K562 (cell line): ENCODE data around the gene EPB41L4B.

ENCODE experiments used
- ATF1 ChIP-seq, 2 experiments: fragments of 450-650 bp in 1 of 2; IDR thresholded peaks; 2 replicates each; pipeline ENCODE4 v1.6.1; 2016; ENCODE audit warnings: missing compliant biosample characterization in 1 of 2, missing genetic modification characterization in 1 of 2
- ATF7 ChIP-seq: fragments of 450-650 bp; IDR thresholded peaks from 2 replicates; pipeline ENCODE4 v1.7.1; 2014; ENCODE audit warnings: mild to moderate bottlenecking, moderate library complexity
- BCL6 ChIP-seq: fragments of 250-450 bp; sonication (Bioruptor Pico); IDR thresholded peaks from 2 replicates; pipeline ENCODE4 v1.4.0; 2020
- CHD4 ChIP-seq: fragments of 200-600 bp; sonication (generic); IDR thresholded peaks from 3 replicates; pipeline ENCODE4 v1.6.1; 2012; ENCODE audit warnings: low read depth, mild to moderate bottlenecking, mixed read lengths, low read length, inconsistent platforms; ENCODE audit not compliant: insufficient read depth, insufficient replicate concordance, poor library complexity, severe bottlenecking
- CTCF ChIP-seq, 3 experiments: IDR thresholded peaks in 2 of 3; conservative IDR thresholded peaks in 1 of 3; 2 replicates each; pipeline ENCODE4 v1.5.1; 2011 to 2012; ENCODE audit warnings: low read length in 3 of 3, mild to moderate bottlenecking in 3 of 3, control low read depth in 2 of 3, improper control_type of control experiment in 1 of 3, inconsistent platforms in 1 of 3, low read depth in 1 of 3, mixed read lengths in 1 of 3, moderate library complexity in 1 of 3; ENCODE audit not compliant: insufficient read depth in 2 of 3
- DPF2 ChIP-seq: fragments of 450-650 bp; IDR thresholded peaks from 2 replicates; pipeline ENCODE4 v1.6.1; 2016
- ETS1 ChIP-seq: conservative IDR thresholded peaks from 2 replicates; pipeline ENCODE4 v1.6.1; 2011; ENCODE audit warnings: low read depth, mild to moderate bottlenecking, low read length; ENCODE audit not compliant: control insufficient read depth
- FOXK1 ChIP-seq: sonication (generic); formaldehyde crosslinking; IDR thresholded peaks from 2 replicates; pipeline ENCODE4 v1.8.0; 2022; ENCODE audit warnings: missing genetic modification reagents, mild to moderate bottlenecking, borderline replicate concordance
- MYC ChIP-seq, 2 experiments: fragments of 250-450 bp in 1 of 2; sonication (Bioruptor Pico) in 1 of 2; IDR thresholded peaks; 2 replicates each; pipeline versions ENCODE4 v1.5.1 to v1.6.1; 2012 to 2021; ENCODE audit warnings: low read depth in 2 of 2, borderline replicate concordance in 1 of 2, improper control_type of control experiment in 1 of 2, low read length in 1 of 2, mild to moderate bottlenecking in 1 of 2, moderate library complexity in 1 of 2
- PML ChIP-seq: IDR thresholded peaks from 2 replicates; pipeline ENCODE4 v1.6.1; 2012; ENCODE audit warnings: low read length, inconsistent platforms
- POLR2A ChIP-seq: fragments of 450-650 bp; conservative IDR thresholded peaks from 2 replicates; pipeline ENCODE4 v1.6.1; 2016
- TAF7 ChIP-seq: fragments of 450-650 bp; IDR thresholded peaks from 2 replicates; pipeline ENCODE4 v1.6.1; 2016; ENCODE audit warnings: missing genetic modification characterization, missing compliant biosample characterization
- TF ChIP-seq, protein P1 (sequence below), 2 experiments: fragments of 450-650 bp; IDR thresholded peaks; 2 replicates each; pipeline ENCODE4 v1.6.1; 2018; ENCODE audit warnings: mild to moderate bottlenecking in 2 of 2, low read depth in 1 of 2; ENCODE audit not compliant: partially characterized antibody in 2 of 2
- TF ChIP-seq, protein P2 (sequence below): fragments of 450-650 bp; IDR thresholded peaks from one replicate; pipeline ENCODE4 v1.6.1; 2018; ENCODE audit warnings: mild to moderate bottlenecking, moderate library complexity; ENCODE audit not compliant: partially characterized antibody

DNA sequence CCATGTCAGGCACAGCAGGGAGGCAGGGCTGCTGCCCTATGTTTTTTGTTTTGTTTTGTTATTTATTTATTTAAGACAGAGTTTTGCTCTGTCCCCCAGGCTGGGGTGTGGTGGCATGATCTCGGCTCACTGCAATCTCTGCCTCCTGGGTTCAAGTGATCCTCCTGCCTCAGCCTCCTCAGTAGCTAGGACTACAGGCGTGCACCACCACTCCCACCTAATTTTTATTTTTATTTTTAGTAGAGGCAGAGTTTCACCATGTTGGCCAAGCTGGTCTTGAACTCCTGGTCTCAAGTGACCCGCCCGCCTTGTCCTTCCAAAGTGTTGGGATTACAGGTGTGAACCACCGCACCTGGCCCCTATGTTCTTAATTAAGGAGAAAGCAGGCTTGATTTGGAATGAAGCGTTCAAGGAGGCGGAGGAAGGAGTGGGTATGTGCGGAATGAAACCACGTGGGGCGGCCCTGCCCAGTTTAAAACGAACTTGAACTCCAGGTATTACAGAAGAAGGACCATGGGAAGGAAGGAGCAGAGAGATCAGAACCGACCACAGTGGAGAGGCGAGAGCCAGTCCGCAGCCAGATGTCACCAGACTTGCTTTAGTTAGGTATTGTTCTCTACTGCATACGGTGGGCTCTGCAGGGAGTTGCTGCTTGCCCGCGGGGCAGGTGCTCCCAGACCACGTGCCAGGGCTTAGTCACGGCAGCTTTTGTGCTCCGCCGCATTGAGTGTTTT lies 34.9 kb upstream of the EPB41L4B start:
- no peak for TF ChIP-seq BCL6 (CRISPR knock-in tag)
- no peak for TF ChIP-seq TAF7 (tag)
- TF ChIP-seq POLR2A: no peak
- TF ChIP-seq PML: no peak
- no peak for TF ChIP-seq ATF1 (CRISPR knock-in tag; IDR thresholded peaks at IDR 0.05)
- TF ChIP-seq ATF1 (tag; IDR thresholded peaks at IDR 0.05): no peak
- TF ChIP-seq, protein P1, sequence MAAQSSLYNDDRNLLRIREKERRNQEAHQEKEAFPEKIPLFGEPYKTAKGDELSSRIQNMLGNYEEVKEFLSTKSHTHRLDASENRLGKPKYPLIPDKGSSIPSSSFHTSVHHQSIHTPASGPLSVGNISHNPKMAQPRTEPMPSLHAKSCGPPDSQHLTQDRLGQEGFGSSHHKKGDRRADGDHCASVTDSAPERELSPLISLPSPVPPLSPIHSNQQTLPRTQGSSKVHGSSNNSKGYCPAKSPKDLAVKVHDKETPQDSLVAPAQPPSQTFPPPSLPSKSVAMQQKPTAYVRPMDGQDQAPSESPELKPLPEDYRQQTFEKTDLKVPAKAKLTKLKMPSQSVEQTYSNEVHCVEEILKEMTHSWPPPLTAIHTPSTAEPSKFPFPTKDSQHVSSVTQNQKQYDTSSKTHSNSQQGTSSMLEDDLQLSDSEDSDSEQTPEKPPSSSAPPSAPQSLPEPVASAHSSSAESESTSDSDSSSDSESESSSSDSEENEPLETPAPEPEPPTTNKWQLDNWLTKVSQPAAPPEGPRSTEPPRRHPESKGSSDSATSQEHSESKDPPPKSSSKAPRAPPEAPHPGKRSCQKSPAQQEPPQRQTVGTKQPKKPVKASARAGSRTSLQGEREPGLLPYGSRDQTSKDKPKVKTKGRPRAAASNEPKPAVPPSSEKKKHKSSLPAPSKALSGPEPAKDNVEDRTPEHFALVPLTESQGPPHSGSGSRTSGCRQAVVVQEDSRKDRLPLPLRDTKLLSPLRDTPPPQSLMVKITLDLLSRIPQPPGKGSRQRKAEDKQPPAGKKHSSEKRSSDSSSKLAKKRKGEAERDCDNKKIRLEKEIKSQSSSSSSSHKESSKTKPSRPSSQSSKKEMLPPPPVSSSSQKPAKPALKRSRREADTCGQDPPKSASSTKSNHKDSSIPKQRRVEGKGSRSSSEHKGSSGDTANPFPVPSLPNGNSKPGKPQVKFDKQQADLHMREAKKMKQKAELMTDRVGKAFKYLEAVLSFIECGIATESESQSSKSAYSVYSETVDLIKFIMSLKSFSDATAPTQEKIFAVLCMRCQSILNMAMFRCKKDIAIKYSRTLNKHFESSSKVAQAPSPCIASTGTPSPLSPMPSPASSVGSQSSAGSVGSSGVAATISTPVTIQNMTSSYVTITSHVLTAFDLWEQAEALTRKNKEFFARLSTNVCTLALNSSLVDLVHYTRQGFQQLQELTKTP (IDR thresholded peaks at IDR 0.05; ENCODE audit: low read depth in 1 of 2, partially characterized antibody in 2 of 2): no peak
- no peak for TF ChIP-seq CTCF (IDR thresholded peaks at IDR 0.05 in 2 of 3, conservative IDR thresholded peaks at IDR 0.05 in 1 of 3; ENCODE audit: insufficient read depth in 2 of 3, low read depth in 1 of 3, low read length in 3 of 3)
- no peak for TF ChIP-seq MYC (IDR thresholded peaks at IDR 0.05; ENCODE audit: low read depth, low read length)
- TF ChIP-seq MYC (CRISPR knock-in tag; IDR thresholded peaks at IDR 0.05; ENCODE audit: borderline replicate concordance, low read depth): no peak
- TF ChIP-seq, protein P2, sequence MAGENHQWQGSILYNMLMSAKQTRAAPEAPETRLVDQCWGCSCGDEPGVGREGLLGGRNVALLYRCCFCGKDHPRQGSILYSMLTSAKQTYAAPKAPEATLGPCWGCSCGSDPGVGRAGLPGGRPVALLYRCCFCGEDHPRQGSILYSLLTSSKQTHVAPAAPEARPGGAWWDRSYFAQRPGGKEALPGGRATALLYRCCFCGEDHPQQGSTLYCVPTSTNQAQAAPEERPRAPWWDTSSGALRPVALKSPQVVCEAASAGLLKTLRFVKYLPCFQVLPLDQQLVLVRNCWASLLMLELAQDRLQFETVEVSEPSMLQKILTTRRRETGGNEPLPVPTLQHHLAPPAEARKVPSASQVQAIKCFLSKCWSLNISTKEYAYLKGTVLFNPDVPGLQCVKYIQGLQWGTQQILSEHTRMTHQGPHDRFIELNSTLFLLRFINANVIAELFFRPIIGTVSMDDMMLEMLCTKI: no peak
- TF ChIP-seq CHD4: no peak
- TF ChIP-seq FOXK1 (CRISPR knock-in tag): no peak
- TF ChIP-seq ATF7: no peak
- TF ChIP-seq ETS1: no peak
- no peak for TF ChIP-seq DPF2
